BLaER1 treated with 17β-estradiol and CSF1 and Interleukin-3, amounts not matched to agents 10 nM and 100 nM (cell line): ENCODE data around the gene TNFRSF1B.
A peak's percentile ranks its signal among the peaks of the same experiment; 100 is the strongest.

ENCODE experiments used
- H3K27ac ChIP-seq, 11 experiments: shearing (Covaris generic); formaldehyde crosslinking; 2 replicates each; pipeline ENCODE4 v1.8.1; 2022
- H3K27me3 ChIP-seq, 11 experiments: shearing (Covaris generic); formaldehyde crosslinking; 2 replicates each; pipeline ENCODE4 v1.8.1; 2022
- H3K36me3 ChIP-seq, 11 experiments: shearing (Covaris generic); formaldehyde crosslinking; 2 replicates each; pipeline ENCODE4 v1.8.1; 2022
- H3K4me1 ChIP-seq, 10 experiments: shearing (Covaris generic); formaldehyde crosslinking; 2 replicates each; pipeline ENCODE4 v1.8.1; 2022
- H3K4me2 ChIP-seq, 11 experiments: shearing (Covaris generic); formaldehyde crosslinking; 2 replicates each; pipeline ENCODE4 v1.8.1; 2022
- H3K4me3 ChIP-seq, 10 experiments: shearing (Covaris generic); formaldehyde crosslinking; 2 replicates each; pipeline ENCODE4 v1.8.1; 2022
- H3K9ac ChIP-seq, 11 experiments: shearing (Covaris generic); formaldehyde crosslinking; 2 replicates each; pipeline ENCODE4 v1.8.1; 2022
- H3K9me3 ChIP-seq, 11 experiments: shearing (Covaris generic); formaldehyde crosslinking; replicated peaks in 1 of 11; 2 replicates each; pipeline ENCODE4 v1.8.1; 2022
- H4K20me1 ChIP-seq, 11 experiments: shearing (Covaris generic); formaldehyde crosslinking; 2 replicates each; pipeline ENCODE4 v1.8.1; 2022
- Cebpa-rat ChIP-seq, 11 experiments: shearing (Covaris generic); IDR thresholded peaks; 2 replicates each; pipeline ENCODE4 v1.8.1; 2022

Gene TNFRSF1B

GRCh38 chr1:12179111-12179519 lies 12.3 kb downstream of the TNFRSF1B start:
- H3K4me2 ChIP-seq: peak overlapping the region; percentile 88 to 100 (median 96)
- H3K36me3 ChIP-seq: peaks cover 0 to 91% (median 0%) of the 10 kb centered on the region in 11 experiments; a peak in 8 of 22 replicates
- TF ChIP-seq Cebpa-rat (IDR thresholded peaks at IDR 0.05): no peak
- peak overlapping the region; percentile 61 to 76 (median 69) for H3K9ac ChIP-seq
- H3K27me3 ChIP-seq: no peaks in the 10 kb centered on the region
- peak overlapping the region; percentile 68 to 81 (median 77) for H3K27ac ChIP-seq
- H3K4me3 ChIP-seq: peak overlapping the region; percentile 25 to 58 (median 42); a peak in 17 of 20 replicates
- H3K9me3 ChIP-seq: no peaks in the 10 kb centered on the region
- peaks cover 70 to 98% (median 97%) of the 10 kb centered on the region in 10 experiments for H3K4me1 ChIP-seq
- H4K20me1 ChIP-seq: peaks cover 4 to 97% (median 21%) of the 10 kb centered on the region in 11 experiments; a peak in 17 of 22 replicates

GRCh38 chr1:12179676-12180075 lies 12.9 kb downstream of the TNFRSF1B start:
- Histone ChIP-seq H3K27ac (peak overlapping the region; percentile 68 to 81 (median 77)), H3K4me2 (peak overlapping the region; percentile 88 to 100 (median 96)), H3K4me3 (peak overlapping the region; percentile 25 to 58 (median 42); a peak in 14 of 20 replicates), H3K36me3 (peaks cover 0 to 88% (median 0%) of the 10 kb centered on the region in 11 experiments; a peak in 8 of 22 replicates), H3K9ac (peak overlapping the region; percentile 61 to 76 (median 69); a peak in 21 of 22 replicates), H3K9me3 (no peaks in the 10 kb centered on the region), H4K20me1 (peaks cover 4 to 97% (median 18%) of the 10 kb centered on the region in 11 experiments; a peak in 17 of 22 replicates), H3K27me3 (no peaks in the 10 kb centered on the region), H3K4me1 (peaks cover 70 to 98% (median 96%) of the 10 kb centered on the region in 10 experiments)
- TF ChIP-seq Cebpa-rat (IDR thresholded peaks at IDR 0.05): no peak

GRCh38 chr1:12180315-12180714 lies 13.5 kb downstream of the TNFRSF1B start:
- Histone ChIP-seq H3K27ac (peak overlapping the region; percentile 68 to 81 (median 77)), H3K4me2 (peak overlapping the region; percentile 88 to 100 (median 96)), H3K9me3 (no peaks in the 10 kb centered on the region), H3K36me3 (peaks cover 0 to 88% (median 0%) of the 10 kb centered on the region in 11 experiments; a peak in 8 of 22 replicates), H3K9ac (peak overlapping the region; percentile 61 to 76 (median 69); a peak in 19 of 22 replicates), H3K27me3 (no peaks in the 10 kb centered on the region), H3K4me3 (peak overlapping the region in 6 of 10 experiments; percentile 29 to 58 (median 40); a peak in 9 of 20 replicates), H4K20me1 (peaks cover 1 to 97% (median 18%) of the 10 kb centered on the region in 11 experiments; a peak in 17 of 22 replicates), H3K4me1 (peaks cover 70 to 98% (median 96%) of the 10 kb centered on the region in 10 experiments)
- peak in 9 of 11 experiments; percentile 24 to 80 (median 41); a peak in 7 of 22 replicates for TF ChIP-seq Cebpa-rat (IDR thresholded peaks at IDR 0.05)

GRCh38 chr1:12180903-12181302 lies 14.1 kb downstream of the TNFRSF1B start:
- Histone ChIP-seq H3K4me1 (peaks cover 70 to 98% (median 96%) of the 10 kb centered on the region in 10 experiments), H3K9ac (peak overlapping the region in 10 of 11 experiments; percentile 61 to 76 (median 68); a peak in 18 of 22 replicates), H4K20me1 (peaks cover 0 to 97% (median 18%) of the 10 kb centered on the region in 11 experiments; a peak in 15 of 22 replicates), H3K9me3 (no peaks in the 10 kb centered on the region), H3K36me3 (peaks cover 0 to 88% (median 0%) of the 10 kb centered on the region in 11 experiments; a peak in 8 of 22 replicates), H3K4me2 (peak overlapping the region; percentile 88 to 100 (median 96)), H3K4me3 (0 out of 20 replicates have a peak overlapping the region, but pooled peaks of 1 of the 10 experiments have one; percentile 58), H3K27me3 (no peaks in the 10 kb centered on the region), H3K27ac (peak overlapping the region; percentile 68 to 81 (median 77); a peak in 21 of 22 replicates)
- no peak for TF ChIP-seq Cebpa-rat (IDR thresholded peaks at IDR 0.05)

- Histone ChIP-seq H3K27me3 (no peaks in the 10 kb centered on the region), H3K4me1 (peaks cover 73 to 98% (median 96%) of the 10 kb centered on the region in 10 experiments), H3K4me2 (peak overlapping the region in 8 of 11 experiments; percentile 88 to 100 (median 98); a peak in 15 of 22 replicates), H3K27ac (peak overlapping the region in 9 of 11 experiments; percentile 68 to 80 (median 77); a peak in 16 of 22 replicates), H3K9me3 (no peaks in the 10 kb centered on the region), H3K9ac (peak overlapping the region in 7 of 11 experiments; percentile 10 to 76 (median 68); a peak in 9 of 22 replicates), H4K20me1 (peaks cover 0 to 97% (median 18%) of the 10 kb centered on the region in 11 experiments; a peak in 15 of 22 replicates), H3K36me3 (peaks cover 0 to 88% (median 0%) of the 10 kb centered on the region in 11 experiments; a peak in 8 of 22 replicates), H3K4me3 (no peak overlapping the region)
- no peak for TF ChIP-seq Cebpa-rat (IDR thresholded peaks at IDR 0.05)
Observed at GRCh38 chr1:12181568-12181967, 14.8 kb downstream of the TNFRSF1B start.

- Histone ChIP-seq H3K4me3 (peak overlapping the region in 1 of 10 experiments; percentile 18; a peak in 1 of 20 replicates), H4K20me1 (peaks cover 0 to 97% (median 18%) of the 10 kb centered on the region in 11 experiments; a peak in 15 of 22 replicates), H3K4me1 (peaks cover 68 to 98% (median 94%) of the 10 kb centered on the region in 10 experiments), H3K36me3 (peaks cover 0 to 88% (median 0%) of the 10 kb centered on the region in 11 experiments; a peak in 9 of 22 replicates), H3K4me2 (peak overlapping the region in 9 of 11 experiments; percentile 12 to 100 (median 97); a peak in 15 of 22 replicates), H3K27me3 (no peaks in the 10 kb centered on the region), H3K9me3 (no peaks in the 10 kb centered on the region), H3K9ac (peak overlapping the region in 6 of 11 experiments; percentile 1 to 76 (median 58); a peak in 9 of 22 replicates), H3K27ac (peak overlapping the region in 9 of 11 experiments; percentile 68 to 80 (median 77); a peak in 14 of 22 replicates)
- no peak for TF ChIP-seq Cebpa-rat (IDR thresholded peaks at IDR 0.05)
Observed at GRCh38 chr1:12182410-12182984, 15.7 kb downstream of the TNFRSF1B start.

GRCh38 chr1:12183095-12183794 lies 16.5 kb downstream of the TNFRSF1B start:
- H3K4me2 ChIP-seq: peak overlapping the region in 9 of 11 experiments; percentile 12 to 100 (median 99); a peak in 15 of 22 replicates
- H3K36me3 ChIP-seq: peaks cover 0 to 88% (median 0%) of the 10 kb centered on the region in 11 experiments; a peak in 8 of 22 replicates
- peaks cover 61 to 98% (median 91%) of the 10 kb centered on the region in 10 experiments for H3K4me1 ChIP-seq
- no peak for TF ChIP-seq Cebpa-rat (IDR thresholded peaks at IDR 0.05)
- H3K9me3 ChIP-seq: no peaks in the 10 kb centered on the region
- H3K9ac ChIP-seq: peak overlapping the region in 6 of 11 experiments; percentile 1 to 76 (median 58); a peak in 9 of 22 replicates
- H3K27ac ChIP-seq: peak overlapping the region in 8 of 11 experiments; percentile 25 to 98 (median 85); a peak in 14 of 22 replicates
- H4K20me1 ChIP-seq: peaks cover 0 to 97% (median 12%) of the 10 kb centered on the region in 11 experiments; a peak in 15 of 22 replicates
- H3K27me3 ChIP-seq: no peaks in the 10 kb centered on the region
- peak overlapping the region in 1 of 10 experiments; percentile 18; a peak in 1 of 20 replicates for H3K4me3 ChIP-seq
